KG1 (cell line): ENCODE results near the gene MYO6.
"Not testable (repeated sequence)": the region's sequence is repeated elsewhere in the genome, so short reads cannot be mapped to it uniquely, and the experiment has no call there.

Experiments
- DNase-seq: peaks from one replicate; lab custom pipeline; 2025; lab: John Stamatoyannopoulos, UW

Gene MYO6

GRCh38 chr6:75892384-75892783 is 143.3 kb downstream of the MYO6 start:
- no peak for DNase-seq

DNA sequence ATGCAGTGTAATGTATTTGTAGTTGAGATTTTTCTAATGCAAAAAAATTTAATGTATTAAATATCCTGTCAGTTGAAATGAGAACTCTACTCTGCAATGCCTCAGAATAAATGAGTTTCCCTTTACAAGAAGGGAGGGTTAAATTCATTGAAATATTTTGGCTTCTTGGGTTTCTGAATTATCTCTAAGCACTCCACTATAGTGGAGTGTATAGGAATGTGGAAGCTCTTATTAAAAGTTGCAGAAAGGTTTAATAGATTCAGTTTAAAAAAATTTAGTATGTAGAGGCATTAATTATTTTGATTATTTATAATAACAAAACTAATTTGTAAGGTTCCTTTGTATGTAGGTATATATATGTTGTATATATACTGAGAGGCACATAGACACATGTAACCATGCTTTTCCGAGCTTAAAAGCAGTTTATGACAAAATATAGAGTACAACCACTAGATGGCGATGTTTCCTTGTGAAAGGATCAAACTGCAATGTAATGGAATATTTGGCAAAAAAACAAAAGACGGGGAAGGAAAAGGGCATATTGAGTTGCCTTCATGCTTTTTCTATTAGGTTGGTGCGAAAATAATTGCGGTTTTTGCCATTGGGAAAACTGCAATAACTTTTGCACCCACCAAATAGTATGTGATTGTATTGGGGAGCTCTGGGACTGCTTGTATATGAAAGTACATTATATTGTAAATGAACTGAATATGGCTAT is 144.2 kb downstream of the MYO6 start:
- peak; percentile 16 for DNase-seq

GRCh38 chr6:75893776-75894152 is 144.7 kb downstream of the MYO6 start:
- no peak for DNase-seq

DNA sequence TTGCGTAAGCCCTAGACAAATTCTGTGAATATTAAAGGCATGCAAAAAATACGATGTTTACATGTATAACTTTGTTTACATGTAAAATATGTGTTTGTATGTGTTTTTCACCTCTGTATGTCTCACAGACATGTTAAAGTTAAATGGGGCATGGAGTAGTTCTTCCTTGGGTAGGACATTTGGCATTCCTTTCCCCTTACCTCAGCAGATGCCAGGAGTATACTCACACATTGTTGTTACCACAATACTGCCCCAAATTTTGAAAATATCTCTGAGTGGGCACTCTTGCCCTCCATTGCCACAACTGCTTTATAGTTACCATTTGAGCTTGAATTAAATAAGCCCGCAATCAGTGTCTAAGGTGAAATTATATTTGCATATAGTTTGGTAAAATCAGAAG is 147.5 kb downstream of the MYO6 start:
- no peak for DNase-seq

DNA sequence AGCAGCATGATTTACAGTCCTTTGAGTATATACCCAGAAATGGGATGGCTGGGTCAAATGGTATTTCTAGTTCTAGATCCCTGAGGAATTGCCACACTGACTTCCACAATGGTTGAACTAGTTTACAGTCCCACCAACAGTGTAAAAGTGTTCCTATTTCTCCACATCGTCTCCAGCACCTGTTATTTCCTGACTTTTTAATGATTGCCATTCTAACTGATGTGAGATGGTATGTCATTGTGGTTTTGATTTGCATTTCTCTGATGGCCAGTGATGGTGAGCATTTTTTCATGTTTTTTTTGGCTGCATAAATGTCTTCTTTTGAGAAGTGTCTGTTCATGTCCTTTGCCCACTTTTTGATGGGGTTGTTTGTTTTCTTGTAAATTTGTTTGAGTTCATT is 151.2 kb downstream of the MYO6 start:
- not testable (repeated sequence) for DNase-seq

DNA sequence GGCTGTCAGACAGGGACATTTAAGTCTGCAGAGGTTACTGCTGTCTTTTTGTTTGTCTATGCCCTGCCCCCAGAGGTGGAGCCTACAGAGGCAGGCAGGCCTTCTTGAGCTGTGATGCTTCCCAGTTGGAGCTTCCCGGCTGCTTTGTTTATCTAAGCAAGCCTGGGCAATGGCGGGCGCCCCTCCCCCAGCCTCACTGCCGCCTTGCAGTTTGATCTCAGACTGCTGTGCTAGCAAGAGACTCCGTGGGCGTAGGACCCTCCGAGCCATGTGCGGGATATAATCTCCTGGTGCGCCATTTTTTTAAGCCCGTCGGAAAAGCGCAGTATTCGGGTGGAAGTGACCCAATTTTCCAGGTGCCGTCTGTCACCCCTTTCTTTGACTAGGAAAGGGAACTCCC is 156.1 kb downstream of the MYO6 start:
- DNase-seq: not testable (repeated sequence)

GRCh38 chr6:75906871-75907270 is 157.8 kb downstream of the MYO6 start:
- DNase-seq: no peak

- no peak for DNase-seq
Observed at GRCh38 chr6:75907444-75907843, 158.4 kb downstream of the MYO6 start.

DNA sequence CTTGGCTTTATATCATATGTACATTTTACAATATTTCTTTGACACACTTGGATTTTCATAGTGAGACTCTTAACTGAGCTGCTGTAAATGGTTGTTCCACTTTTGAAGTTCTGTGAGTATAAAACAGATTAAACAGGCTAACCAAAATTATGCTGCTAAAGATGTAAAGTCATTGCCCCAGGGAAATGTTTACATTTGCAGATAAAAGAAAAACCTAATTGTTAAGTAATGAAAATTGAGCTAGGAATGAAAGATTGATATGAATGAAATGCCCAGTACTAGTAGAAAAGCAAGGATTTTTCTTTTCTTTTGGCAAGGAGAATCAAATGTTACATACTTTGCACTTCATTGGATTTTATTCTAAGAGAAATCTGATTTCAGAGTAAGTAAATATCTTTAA is 164.0 kb downstream of the MYO6 start:
- DNase-seq: no peak

DNA sequence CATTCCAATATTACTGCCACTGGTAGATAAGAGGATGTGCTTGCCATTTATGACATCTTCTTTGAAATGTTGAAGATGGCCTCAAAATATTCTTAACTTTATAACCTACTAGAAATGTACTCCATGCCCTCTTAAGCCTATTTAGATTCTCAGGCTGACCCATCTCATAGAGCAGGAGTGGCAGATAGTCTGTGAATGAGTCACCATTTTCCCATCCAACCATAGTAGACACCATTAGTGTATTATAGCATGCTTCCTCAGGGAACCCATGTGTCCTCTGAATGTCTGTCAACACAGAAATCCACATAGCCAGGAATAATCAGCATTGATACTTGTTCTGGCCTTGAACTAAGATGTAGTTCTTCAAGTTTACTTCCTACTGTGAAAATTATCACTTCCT is 173.2 kb downstream of the MYO6 start:
- DNase-seq: no peak

- no peak for DNase-seq
Observed at GRCh38 chr6:75926293-75927168, 177.5 kb downstream of the MYO6 start.

- DNase-seq: no peak
Observed at GRCh38 chr6:75931011-75931680, 182.1 kb downstream of the MYO6 start.

- DNase-seq: no peak
Observed at GRCh38 chr6:75932067-75932466, 183.0 kb downstream of the MYO6 start.

DNA sequence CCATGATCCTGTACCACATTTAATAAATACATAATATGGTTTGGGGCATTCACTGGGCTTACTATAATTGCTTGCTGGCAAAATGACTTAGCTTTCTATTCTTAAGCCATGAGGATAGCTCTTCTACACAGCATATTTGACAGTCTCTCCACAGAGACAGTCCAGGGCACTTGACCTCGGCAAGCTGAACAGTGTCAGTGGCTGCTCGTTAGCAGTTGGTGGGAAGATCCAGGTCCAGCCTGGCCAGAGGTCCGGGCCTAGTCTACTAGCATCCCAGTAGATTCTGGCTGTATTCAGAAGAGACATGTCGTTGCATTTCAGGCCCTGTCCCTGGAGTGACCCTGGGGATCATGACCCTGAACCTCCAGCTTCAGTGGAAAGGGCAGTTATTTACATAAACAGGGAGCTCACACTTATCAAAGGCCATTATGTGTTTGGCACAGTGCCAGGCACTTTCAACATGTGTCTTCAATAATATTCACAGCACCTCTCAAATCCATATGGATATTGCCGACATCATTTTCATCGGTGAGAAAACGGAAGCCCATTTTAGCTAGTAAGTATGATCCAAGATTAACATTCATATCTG is 184.4 kb downstream of the MYO6 start:
- no peak for DNase-seq

- peak; percentile 19 for DNase-seq
Observed at GRCh38 chr6:75934643-75935472, 185.8 kb downstream of the MYO6 start.

DNA sequence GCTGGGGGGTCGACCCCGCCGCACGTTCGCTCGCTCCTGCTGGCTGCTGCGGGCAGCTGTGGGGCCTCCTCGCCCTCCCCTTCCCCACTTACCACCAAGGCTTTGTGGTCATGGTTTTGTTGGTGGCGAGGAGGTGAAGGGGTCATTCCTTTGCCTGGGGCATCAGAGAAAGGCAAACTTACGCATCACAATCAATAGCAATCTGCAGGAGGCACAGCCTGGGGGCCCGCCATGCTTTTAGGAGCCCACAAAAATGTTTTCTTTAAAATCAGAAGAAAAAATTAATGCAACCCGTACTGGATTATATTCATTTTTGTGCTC is 186.4 kb downstream of the MYO6 start:
- DNase-seq: no peak

- DNase-seq: no peak
Observed at GRCh38 chr6:75936682-75937081, 187.6 kb downstream of the MYO6 start.

GRCh38 chr6:75937846-75938245 is 188.8 kb downstream of the MYO6 start:
- no peak for DNase-seq

DNA sequence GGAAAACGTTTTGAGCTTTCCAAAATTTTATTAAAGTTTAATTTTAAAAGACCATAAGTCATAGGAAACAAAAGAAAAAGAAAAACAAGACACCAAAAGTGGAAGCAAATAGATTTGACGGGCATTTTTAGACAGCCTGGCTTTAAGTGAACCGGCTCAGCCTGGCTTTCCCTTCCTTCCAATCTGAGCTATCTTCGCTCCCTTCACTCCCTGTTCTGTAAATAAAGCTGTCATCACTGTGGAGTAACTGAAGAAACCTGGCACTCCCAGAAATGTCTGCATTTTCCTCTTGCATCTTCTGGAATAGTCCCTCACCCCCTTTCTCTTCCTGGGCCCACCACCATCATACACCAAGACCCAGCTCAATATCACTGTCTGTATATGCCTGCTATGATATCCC is 191.5 kb downstream of the MYO6 start:
- DNase-seq: no peak

GRCh38 chr6:75941509-75941908 is 192.5 kb downstream of the MYO6 start:
- DNase-seq: no peak

DNA sequence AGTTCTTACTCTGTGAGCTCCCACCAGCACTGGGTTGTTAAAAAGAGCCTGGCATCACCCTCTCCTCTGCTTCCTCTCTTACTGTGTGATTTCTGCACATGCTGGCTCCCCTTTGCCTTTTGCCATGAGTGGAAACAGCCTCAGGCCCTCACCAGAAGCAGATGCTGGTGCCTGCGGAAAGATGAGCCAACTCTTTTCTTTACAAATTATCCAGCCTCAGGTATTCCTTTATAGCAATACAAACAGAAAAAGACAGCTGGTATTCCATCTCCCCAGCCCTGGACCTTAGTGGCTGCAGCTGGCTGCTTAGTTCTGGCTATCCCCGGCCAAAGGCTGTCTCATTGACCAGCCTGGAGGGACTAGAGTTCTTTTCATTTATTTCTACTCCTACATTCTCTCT is 194.3 kb downstream of the MYO6 start:
- DNase-seq: no peak
